Measurements from ENCODE around the gene YPEL2. TPM values are rescaled to one million over a fixed set of nuclear protein-coding genes. Genes with fewer than 3 reads are reported as not detected.

YPEL2 gene
- total RNA-seq, 1 donor from 2014 or later: 8.9 TPM

GRCh38 chr17:59330053-59330942 lies 1.2 kb upstream of the YPEL2 start:
- DNase-seq: no peak

- DNase-seq: no peak
Observed at GRCh38 chr17:59331929-59332748, 684 bp downstream of the YPEL2 start.

DNA sequence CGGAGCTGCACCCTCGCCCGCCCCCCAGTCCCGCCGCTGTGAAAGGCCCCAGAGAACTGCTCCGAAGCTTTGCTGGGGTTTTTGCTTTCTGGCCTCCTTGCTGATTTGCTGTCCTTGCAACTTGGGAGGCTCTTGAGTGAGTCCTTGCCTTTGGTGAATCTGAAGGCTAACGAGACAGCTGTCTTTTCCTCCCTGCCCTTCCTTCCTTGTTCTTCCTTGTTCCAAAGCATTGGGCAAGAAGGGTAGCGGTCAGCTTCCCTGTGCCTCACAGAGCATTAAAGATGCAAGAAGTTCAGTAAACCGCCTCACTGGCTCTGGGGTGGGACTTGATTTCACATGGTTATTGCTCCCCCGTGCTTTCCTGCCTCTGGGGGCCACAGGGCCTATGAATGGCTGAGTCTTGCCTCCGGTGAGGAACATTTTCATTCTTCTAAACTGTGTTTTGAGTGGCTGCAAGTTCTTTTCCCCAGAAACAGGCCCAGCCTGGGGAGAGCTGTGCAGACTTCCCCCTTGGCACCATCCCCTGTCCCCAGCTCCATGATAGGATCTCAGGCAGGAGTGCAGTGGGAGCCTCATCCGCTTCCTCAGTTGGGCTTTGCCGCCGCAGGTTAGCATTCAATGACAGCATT lies 1.4 kb downstream of the YPEL2 start:
- no peak for DNase-seq

DNA sequence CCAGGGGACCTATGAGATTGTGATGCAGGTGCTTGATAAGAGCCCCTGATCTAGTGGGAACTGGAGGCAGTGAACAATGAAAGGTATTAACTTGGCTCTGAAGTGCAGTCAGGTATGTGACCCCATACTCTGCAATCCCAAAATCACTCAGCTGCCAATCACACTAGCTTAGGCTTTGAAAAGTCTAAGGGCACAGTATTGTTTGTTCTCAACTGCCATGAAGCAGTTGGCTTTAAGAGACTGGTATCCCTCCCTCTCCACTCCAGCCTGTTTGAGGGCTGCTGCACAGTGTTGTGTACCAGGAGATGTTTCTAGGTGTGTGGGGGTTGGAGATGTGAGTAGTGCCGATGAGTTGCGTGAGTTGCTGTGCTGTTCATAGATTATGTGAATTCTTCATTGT lies 2.4 kb downstream of the YPEL2 start:
- DNase-seq: no peak

DNA sequence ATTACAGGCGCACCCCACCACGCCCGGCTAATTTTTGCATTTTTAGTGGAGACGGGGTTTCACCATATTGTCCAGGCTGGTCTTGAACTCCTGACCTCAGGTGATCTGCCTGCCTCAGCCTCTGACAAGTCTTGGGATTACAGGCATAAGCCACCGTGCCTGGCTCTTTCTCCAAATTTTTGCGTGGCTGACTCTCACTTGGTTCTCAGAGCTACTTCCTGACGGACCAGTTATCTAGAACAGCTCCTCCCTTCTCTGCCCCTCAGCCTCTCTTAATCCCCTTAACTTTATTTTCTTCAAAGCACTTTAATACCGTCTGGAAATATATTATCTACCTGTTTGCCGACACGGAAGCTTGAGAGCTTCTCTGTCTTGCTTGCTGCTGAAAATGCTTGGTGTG lies 4.2 kb downstream of the YPEL2 start:
- no peak for DNase-seq

DNA sequence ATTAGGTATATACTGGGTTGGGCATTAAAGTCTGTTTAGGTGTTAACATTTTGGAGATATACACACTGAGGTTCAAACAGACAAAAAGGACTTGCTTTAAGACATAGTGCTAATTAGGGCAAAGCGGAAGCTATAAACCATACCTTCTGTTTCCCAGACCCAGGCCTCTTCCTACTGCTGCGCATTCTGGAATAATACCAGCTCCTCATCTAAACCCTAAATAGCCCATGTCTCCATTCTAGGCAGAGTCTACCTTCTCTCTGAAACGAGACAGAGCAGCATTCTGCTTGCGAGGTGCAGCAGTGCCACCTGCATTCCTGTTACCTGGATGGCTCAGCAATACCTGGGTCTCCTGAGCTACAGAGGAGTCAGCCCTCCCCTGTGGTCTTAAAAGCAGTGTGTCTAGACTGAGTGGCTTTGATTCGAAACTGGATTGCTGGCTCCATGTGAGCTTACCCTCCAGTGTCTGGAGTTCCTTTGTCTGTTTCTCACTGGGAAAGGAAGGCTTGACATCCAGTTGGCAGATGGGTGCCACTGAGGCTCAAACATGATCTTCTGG lies 6.4 kb downstream of the YPEL2 start:
- DNase-seq: no peak

- DNase-seq: no peak
Observed at GRCh38 chr17:59338498-59338897, 7.0 kb downstream of the YPEL2 start.

GRCh38 chr17:59341922-59342321 lies 10.5 kb downstream of the YPEL2 start:
- no peak for DNase-seq

DNA sequence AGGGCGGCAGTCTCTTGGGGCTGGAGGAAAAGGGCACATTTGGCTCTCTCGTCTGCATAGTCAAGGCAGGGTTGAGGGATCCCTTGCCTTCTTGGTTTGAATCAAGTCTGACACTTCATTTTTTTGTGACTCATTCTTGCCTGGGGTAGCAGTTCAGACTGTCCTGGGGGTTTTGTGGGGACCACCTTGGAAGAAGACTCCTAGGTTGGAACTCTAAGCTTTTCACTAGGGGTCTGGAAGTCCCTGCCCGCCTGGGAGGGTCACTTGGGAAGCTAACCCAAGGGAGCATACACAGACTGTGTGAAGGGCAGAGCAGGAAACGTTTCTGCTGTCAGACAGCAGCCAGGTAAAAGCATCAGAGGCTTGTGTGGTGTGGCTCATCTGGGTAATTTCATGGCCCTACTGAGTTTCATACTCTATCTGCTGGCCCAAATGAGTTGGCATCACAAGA lies 11.3 kb downstream of the YPEL2 start:
- no peak for DNase-seq

- no peak for DNase-seq
Observed at GRCh38 chr17:59345476-59345875, 14.0 kb downstream of the YPEL2 start.

DNA sequence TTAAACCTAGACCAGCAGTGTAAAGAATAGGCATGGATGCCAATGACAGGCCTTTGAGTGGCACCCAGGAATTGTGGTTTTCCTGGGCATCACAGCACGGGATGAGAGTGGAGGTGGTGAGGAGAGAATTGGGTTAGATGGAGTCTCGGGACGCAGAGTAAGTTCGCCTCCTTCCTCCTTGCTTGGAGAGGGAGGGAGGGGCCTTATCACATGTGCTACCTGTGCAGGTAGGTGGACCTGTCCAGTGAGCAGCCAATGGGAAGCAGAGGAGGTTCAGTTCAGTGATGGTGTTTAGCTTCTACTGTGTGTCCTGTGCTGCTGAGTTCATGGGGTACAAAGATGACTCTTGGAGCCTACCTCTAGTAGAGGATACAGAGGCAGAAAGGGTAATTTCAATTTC lies 14.9 kb downstream of the YPEL2 start:
- DNase-seq: no peak

GRCh38 chr17:59346876-59347407 lies 15.5 kb downstream of the YPEL2 start:
- no peak for DNase-seq

- no peak for DNase-seq
Observed at GRCh38 chr17:59347975-59348391, 16.5 kb downstream of the YPEL2 start.

- DNase-seq: no peak
Observed at GRCh38 chr17:59349178-59349577, 17.7 kb downstream of the YPEL2 start.

DNA sequence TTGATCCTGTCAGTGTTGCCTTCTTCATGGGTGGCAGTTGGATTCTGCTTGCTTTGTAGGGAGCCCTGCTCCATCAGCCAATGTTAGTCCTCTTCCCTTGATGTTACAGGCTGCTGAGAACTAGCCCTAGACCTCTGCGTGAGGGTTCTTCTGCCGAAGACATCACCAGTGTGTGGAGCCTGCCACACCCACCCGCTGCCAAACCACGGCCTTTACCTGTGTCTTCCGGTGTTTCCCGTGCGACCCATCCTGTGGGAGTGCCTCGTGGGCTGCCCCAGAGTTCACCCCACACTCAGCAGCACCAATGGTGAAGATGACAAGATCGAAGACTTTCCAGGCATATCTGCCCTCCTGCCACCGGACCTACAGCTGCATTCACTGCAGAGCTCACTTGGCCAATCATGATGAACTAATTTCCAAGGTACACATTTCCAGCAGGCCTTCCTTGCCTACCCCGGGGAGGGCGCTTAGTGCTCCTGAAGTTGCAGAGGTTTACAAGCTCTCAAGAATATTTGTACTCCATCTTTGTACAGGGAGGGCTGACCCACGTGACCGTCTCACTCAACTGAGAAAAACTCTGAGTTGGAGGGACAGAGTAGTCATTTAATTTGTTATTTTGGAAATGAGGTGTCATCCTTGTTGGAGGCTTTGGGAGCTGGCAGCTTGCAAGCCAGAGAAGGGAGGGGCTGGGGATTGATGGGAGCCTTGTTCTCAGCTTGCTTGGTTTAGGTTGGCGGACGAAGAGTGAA lies 21.8 kb downstream of the YPEL2 start:
- no peak for DNase-seq

DNA sequence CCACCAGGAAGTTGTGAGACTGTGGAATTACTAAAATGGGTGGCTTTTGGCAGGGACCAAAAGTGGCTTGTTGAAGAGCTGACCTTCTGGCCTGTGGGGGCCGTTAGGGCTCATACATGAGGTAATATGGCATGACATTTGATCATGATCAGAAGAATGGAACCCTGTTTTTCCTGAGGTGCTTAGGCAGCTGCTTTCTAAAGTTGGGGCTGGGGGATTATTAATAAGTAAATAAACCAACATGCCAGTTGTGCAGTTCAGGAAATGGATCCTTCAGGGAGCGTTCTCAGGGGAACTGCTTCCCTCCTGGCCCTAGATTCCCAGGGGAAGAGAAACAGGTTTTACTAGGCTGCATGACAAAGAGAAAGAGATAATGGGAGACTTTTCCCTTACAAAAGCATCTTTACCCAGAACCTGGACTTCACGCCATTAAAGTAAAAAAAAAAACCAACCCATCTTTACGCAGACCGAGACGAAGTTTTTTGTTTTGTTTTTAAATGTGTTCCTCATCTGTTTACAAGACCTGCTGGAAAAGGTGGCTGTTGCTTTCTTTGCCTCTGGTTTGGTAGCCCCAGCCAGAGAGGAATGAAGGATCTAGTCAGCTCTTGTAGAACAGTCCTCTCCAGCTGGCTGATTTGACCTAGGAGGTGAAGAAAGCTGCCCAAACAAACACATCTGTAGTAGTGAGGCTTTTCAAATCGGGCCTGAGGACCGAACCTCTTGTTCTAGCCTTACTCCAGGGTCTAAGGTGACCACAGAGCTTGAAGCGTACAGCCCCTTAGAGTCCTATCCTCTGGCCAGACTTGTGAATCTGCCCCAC lies 22.7 kb downstream of the YPEL2 start:
- DNase-seq: no peak

DNA sequence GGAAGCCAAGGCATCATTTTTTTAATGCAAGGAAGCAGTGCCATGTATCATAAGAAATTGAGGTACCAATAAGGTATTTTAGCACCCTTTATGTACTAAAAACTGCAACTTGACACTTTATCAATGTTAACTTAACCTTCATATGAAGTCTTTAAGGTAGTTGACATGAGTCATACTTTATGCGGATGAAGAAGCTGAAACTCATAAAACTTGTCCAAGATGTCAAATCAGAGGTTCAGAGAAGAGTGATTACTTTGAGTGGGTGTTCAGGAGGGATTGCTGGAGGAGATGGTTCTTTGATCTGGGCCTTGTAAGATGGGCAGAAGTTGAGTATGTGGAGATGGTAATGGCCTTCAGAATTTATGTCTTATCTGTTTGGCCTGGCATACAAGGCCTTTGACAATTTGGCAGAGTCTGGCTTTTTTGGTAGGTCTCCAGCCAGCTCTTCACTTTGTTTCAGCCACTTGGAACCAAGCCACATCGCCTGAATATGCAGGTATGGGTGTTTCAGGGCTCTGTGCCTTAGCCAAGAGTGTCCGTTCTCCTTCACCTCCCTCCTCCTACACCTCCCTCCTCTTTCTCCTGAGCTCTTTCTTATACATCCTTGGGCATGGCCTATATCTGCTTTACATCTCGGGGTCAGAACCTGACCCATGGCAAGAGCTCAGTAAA lies 23.7 kb downstream of the YPEL2 start:
- DNase-seq: no peak

- peak; percentile 22 for DNase-seq
Observed at GRCh38 chr17:59355702-59356325, 24.4 kb downstream of the YPEL2 start.

DNA sequence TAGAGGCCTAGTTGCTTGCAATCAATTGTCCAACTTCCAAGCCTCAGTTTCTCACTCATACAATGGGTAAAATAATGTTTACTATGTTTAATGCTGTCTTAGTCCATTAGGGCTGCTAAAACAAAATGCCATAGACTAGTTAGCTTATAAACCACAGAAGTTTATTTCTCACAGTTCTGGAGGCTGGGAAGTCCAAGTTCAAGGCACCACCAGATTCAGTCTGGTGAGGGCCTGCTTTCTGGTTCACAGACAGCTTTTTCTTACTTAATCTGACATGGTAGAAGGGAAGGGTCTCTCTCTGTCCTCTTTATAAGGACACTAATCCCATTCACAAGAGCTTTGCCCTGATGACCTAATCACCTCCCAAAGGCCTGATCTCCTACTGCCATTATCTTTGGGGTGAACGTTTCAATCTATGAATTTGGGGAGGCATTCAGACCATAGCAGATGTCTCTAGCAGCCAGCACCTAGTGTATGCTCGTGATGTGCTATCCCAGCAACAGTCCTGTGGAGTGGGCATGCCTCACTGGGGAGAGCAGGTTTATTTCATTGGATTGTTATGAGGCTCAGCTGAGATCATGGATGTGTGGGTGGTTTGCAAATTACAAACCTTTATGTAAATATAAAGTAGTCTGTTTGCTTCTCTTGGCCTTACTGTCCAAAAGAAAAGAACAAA lies 25.2 kb downstream of the YPEL2 start:
- no peak for DNase-seq
